ENCODE results near the gene RNF227.

DNA sequence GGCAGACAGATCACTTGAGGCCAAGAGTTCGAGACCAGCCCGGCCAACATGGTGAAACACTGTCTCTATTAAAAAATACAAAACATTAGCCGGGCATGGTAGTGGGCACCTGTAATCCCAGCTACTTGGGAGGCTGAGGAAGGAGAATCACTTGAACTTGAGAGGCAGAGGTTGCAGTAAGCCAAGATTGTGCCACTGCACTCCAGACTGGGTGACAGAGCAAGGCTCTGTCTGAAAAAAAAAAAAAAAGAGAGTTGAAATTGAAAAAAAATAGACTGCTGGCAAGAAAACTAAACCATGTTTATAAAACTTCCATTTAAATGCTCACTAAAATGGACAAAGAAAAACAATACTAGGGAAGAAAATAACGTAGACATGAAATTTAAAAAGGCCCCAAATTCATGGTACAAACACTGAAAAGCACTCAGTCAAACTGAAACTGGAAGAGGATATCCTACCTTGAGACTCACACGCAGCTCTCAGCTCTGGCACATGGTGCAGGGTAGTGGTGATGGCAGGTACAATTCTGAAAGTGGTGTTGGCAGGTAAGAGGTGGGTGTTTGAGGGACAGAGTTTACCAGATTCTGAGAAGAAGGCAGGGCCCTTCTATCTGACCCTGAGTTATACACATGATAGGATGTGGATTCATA is 35.2 kb upstream of the RNF227 start:
- no peak for TF ChIP-seq POLR2A (IDR thresholded peaks at IDR 0.05)
- TF ChIP-seq, protein P1, sequence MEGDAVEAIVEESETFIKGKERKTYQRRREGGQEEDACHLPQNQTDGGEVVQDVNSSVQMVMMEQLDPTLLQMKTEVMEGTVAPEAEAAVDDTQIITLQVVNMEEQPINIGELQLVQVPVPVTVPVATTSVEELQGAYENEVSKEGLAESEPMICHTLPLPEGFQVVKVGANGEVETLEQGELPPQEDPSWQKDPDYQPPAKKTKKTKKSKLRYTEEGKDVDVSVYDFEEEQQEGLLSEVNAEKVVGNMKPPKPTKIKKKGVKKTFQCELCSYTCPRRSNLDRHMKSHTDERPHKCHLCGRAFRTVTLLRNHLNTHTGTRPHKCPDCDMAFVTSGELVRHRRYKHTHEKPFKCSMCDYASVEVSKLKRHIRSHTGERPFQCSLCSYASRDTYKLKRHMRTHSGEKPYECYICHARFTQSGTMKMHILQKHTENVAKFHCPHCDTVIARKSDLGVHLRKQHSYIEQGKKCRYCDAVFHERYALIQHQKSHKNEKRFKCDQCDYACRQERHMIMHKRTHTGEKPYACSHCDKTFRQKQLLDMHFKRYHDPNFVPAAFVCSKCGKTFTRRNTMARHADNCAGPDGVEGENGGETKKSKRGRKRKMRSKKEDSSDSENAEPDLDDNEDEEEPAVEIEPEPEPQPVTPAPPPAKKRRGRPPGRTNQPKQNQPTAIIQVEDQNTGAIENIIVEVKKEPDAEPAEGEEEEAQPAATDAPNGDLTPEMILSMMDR (IDR thresholded peaks at IDR 0.05) = no peak
